Ovary (tissue), 9 donors: ENCODE data around the gene ICAM3. TPM values are rescaled to one million over a fixed set of nuclear protein-coding genes. Genes with fewer than 3 reads are reported as not detected.

Experiments used
- DNase-seq, 5 donors: peaks; one replicate each; pipeline ENCODE4 v3.0.0-alpha.2; 2019 to 2020
- H3K27ac ChIP-seq, 2 donors: fragments of 200-600 bp; one replicate each; pipeline versions ENCODE4 v1.5.1 to v1.8.0; 2019 to 2022
- H3K27me3 ChIP-seq: fragments of 200-600 bp; one replicate; pipeline ENCODE4 v1.8.0; 2022
- H3K36me3 ChIP-seq: fragments of 200-600 bp; sonication (generic); one replicate; pipeline ENCODE4 v1.5.1; 2019
- H3K4me1 ChIP-seq: one replicate; pipeline ENCODE4 v1.8.1; 2013; ENCODE audit warnings: mild to moderate bottlenecking, moderate library complexity; ENCODE audit not compliant: insufficient read depth
- H3K4me3 ChIP-seq: fragments of 200-600 bp; sonication (generic); one replicate; pipeline ENCODE4 v1.5.1; 2017
- H3K9me3 ChIP-seq, 2 donors: fragments of 200-600 bp in 1 of 2; sonication (generic) in 1 of 2; one replicate each; pipeline versions ENCODE4 v1.5.1 to v1.8.1; 2013 to 2019; ENCODE audit warnings: mild to moderate bottlenecking in 1 of 2, moderate library complexity in 1 of 2
- CTCF ChIP-seq, 3 donors: fragments of 450-650 bp in 2 of 3; fragments of 200-600 bp in 1 of 3; IDR thresholded peaks; one replicate each; pipeline versions ENCODE4 v1.5.1 to v1.8.0; 2016 to 2022; ENCODE audit warnings: antibody characterized with exemption in 3 of 3, mild to moderate bottlenecking in 1 of 3
- EP300 ChIP-seq: sonication (generic); formaldehyde crosslinking; IDR thresholded peaks from one replicate; pipeline ENCODE4 v1.6.1; 2017; ENCODE audit warnings: antibody characterized with exemption
- POLR2A ChIP-seq: fragments of 450-650 bp; IDR thresholded peaks from one replicate; pipeline ENCODE4 v1.6.1; 2017; ENCODE audit warnings: antibody characterized with exemption, mild to moderate bottlenecking, moderate library complexity
- WGBS, 3 donors: extraction: QIAGEN DNeasy Blood & Tissue Kit in 1 of 3; methylation state at CpG; one replicate each; pipeline versions ENCODE4 v1.1.5 to v1.1.7; 2013 to 2017; 5-methylcytosine and 5-hydroxymethylcytosine counted together
- intact Hi-C, 4 donors: fragments of 100-400 bp; cut with DNase I; formaldehyde crosslinking; loops; one replicate each; pipeline versions ENCODE4 v1.11.0 to v1.15.1; 2022 to 2023
- polyA plus RNA-seq, 2 donors: library from polyadenylated mRNA; stranded (reverse); fragments of 200-250 nt in 1 of 2; fragments of 350-450 nt in 1 of 2; fragmentation: Illumina TruSeq in 1 of 2; extraction: RNeasy Lipid Tissue Mini Kit (QIAGEN cat#74804) in 1 of 2; gene quantifications; one replicate each; pipeline ENCODE4 v1.2.3, GENCODE V29; 2013 to 2014
- total RNA-seq, 7 donors: library from RNA; depleted of rRNA in 2 of 7; stranded (reverse); fragments of >200 nt in 2 of 7; fragmentation: NEBNext Ultra II Directional in 3 of 7; extraction: Animal tissue kit (Norgen Biotek cat#: 25700) in 3 of 7; gene quantifications; one replicate each; pipeline versions ENCODE4 v1.1.0 to v1.2.4, GENCODE V29; 2016 to 2023
- donor health status: DM: no; HTN: no; CAD: no; lungs with moderate emphysema.
- donor health status: DM: no; HTN: no; CAD: no.
- donor health status: Bipolar disorder and iron deficiency.
- donor health status: DM: yes; HTN: yes; CAD: no.
- donor health status: DM: no; HTN: no; CAD: no.
- donor health status: DM: yes; HTN: yes; CAD: no.

The ICAM3 gene
- total and polyA plus RNA-seq, 9 donors = 2.2 to 10.9 (median 3.9) TPM

DNA sequence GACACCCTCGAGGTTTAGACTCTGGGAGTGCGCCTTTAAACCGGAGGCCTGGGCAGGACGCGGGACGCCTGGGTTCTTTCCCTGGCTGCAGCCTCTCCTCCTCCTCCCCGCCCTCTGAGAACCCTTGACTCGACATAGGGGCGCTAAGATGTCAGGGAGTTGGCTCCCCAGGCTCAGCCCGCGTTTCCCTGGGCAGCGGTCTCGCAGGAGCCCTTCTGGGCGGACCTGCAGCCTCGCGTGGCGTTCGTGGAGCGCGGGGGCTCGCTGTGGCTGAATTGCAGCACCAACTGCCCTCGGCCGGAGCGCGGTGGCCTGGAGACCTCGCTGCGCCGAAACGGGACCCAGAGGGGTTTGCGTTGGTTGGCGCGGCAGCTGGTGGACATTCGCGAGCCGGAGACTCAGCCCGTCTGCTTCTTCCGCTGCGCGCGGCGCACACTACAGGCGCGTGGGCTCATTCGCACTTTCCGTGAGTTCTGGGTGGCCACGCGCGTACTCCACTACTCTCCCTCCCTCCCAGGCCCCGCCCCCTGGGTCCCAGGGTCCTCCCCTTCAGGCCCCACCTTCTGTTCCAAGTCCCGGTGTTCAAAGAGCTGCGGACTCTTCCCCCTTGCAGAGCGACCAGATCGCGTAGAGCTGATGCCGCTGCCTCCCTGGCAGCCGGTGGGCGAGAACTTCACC lies 48.4 kb downstream of the ICAM3 start:
- Histone ChIP-seq H3K36me3 (no peaks in the 10 kb centered on the region), H3K9me3 (no peaks in the 10 kb centered on the region), H3K27me3 (peaks cover 6% of the 10 kb centered on the region), H3K27ac (no peak overlapping the region), H3K4me3 (peak overlapping the region; percentile 24), H3K4me1 (peaks cover 21% of the 10 kb centered on the region)
- intact Hi-C loops = no loop called here
- TF ChIP-seq CTCF (IDR thresholded peaks at IDR 0.05) = no peak
- TF ChIP-seq EP300 = no peak
- no peak for TF ChIP-seq POLR2A
- DNase-seq = peak; percentile 42 to 75 (median 51)
- WGBS, 3 donors = 1% methylated on average over 36 to 57 of the region's 57 CpGs

DNA sequence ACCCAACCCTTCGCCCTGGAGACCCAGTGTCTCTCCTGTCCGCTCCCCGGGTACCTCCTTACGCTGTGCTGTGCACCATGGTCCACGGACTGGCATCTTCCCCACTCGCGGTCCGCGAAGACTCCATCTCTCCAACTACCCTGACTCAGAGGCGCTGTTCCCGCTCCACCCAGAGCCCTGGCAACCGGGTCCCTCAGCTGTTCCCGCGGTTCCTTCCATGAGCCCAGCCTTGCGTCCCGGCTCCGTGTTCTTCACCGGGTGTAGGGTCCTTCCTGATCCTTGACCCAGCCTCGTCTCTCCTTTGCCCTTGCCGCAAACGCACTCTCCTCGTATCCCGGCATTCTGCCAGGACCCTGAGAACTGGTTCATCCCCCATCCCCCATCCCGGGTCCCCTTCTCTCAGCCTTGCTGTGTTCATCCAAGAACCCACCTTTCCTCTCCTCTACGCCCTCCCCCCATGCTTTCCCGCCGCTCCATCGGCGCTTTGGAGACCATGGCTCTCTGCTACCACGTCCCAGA lies 49.0 kb downstream of the ICAM3 start:
- TF ChIP-seq POLR2A (no peak), EP300 (no peak), CTCF (IDR thresholded peaks at IDR 0.05) (no peak)
- Histone ChIP-seq H3K9me3 (no peaks in the 10 kb centered on the region), H3K36me3 (no peaks in the 10 kb centered on the region), H3K4me3 (no peak overlapping the region), H3K27me3 (peaks cover 6% of the 10 kb centered on the region), H3K4me1 (peaks cover 19% of the 10 kb centered on the region), H3K27ac (no peak overlapping the region)
- WGBS, 3 donors = 1% methylated on average over 30 of the region's 30 CpGs
- DNase-seq = peak in 2 of 5 donors; percentile 35 to 51
- intact Hi-C loops = no loop called here

DNA sequence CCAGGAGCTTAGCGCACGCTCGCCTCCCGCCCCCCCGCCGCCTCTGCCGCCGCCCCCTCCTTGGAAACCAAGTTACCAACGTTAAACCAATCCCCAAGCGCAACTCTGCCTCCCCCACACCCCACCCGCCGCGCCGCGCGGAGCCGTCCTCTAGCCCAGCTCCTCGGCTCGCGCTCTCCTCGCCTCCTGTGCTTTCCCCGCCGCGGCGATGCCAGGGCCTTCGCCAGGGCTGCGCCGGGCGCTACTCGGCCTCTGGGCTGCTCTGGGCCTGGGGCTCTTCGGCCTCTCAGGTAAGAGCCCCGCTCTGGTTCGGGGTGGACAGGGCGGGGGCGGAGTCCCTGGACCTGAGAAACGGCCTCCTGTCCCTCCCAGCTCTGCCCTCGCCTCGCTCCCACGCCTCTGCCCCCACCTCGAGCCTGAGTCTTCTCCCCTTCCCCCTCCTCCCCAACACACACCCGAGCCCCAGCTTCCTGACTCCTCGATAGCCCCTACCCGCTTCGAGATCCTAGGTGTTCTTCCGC lies 49.5 kb downstream of the ICAM3 start, which contains the start of gene ICAM5:
Gene ICAM5, plus strand, starts transcription at position 117 of the 521 bp plus-strand sequence. Its CDS starts 92 bp downstream, at position 209.
- DNase-seq = peak in 2 of 5 donors; percentile 33 to 56
- peaks cover 6% of the 10 kb centered on the region for H3K27me3 ChIP-seq
- 0 to 1% (median 1%) methylated on average over 23 to 45 of the region's 45 CpGs for WGBS, 3 donors
- H3K27ac ChIP-seq = no peak within 1 kb of the TSS
- H3K9me3 ChIP-seq = no peaks in the 10 kb centered on the region
- no peaks in the 10 kb centered on the region for H3K36me3 ChIP-seq
- H3K4me3 ChIP-seq = peak within 1 kb of the TSS; percentile 1
- TF ChIP-seq EP300 (no peak), POLR2A (no peak), CTCF (IDR thresholded peaks at IDR 0.05) (no peak)
- peaks cover 16% of the 10 kb centered on the region for H3K4me1 ChIP-seq
- intact Hi-C loops = no loop called here

DNA sequence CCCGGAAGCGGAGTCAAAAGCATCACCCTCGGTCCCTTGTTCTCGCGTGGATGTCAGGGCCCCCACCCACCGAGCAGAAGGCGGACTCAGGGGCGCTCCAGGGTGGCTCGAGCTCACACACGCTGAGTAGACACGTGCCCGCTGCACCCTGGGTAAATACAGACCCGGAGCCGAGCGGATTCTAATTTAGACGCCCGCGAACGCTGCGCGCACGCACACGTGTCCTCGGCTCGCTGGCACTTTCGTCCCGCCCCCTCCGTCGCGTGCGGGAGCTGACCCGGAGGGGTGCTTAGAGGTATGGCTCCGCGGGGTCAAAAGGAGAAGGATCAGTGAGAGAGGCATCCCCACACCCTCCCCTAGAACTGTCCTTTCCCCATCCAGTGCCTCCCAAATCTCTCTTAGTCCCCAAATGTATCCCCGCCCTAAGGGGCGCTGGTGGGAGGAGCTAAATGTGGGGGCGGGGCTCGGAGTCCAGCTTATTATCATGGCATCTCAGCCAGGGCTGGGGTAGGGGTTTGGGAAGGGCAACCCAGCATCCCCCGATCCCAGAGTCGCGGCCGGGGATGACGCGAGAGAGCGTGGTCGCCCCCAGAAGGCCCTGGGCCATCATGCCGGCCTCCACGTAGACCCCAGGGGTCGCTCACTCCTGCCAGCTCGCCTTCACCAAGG lies 50.1 kb downstream of the ICAM3 start:
- 0 to 1% (median 1%) methylated on average over 50 of the region's 50 CpGs for WGBS, 3 donors
- TF ChIP-seq EP300 (no peak), POLR2A (no peak), CTCF (IDR thresholded peaks at IDR 0.05) (no peak)
- Histone ChIP-seq H3K27ac (no peak overlapping the region), H3K9me3 (no peaks in the 10 kb centered on the region), H3K27me3 (peaks cover 6% of the 10 kb centered on the region), H3K4me3 (peak overlapping the region; percentile 1), H3K4me1 (peaks cover 16% of the 10 kb centered on the region), H3K36me3 (no peaks in the 10 kb centered on the region)
- DNase-seq = peak in 2 of 5 donors; percentile 54 to 68
- intact Hi-C loops = no loop called here
